Stomach smooth muscle (tissue), 2 donors: Measurements from ENCODE around the gene ZFYVE9.

Source experiments
- H3K27ac ChIP-seq: one replicate; pipeline ENCODE4 v1.7.0; 2013; ENCODE audit warnings: mild to moderate bottlenecking, low read length, inconsistent platforms
- H3K27me3 ChIP-seq, 2 donors: one replicate each; pipeline ENCODE4 v1.7.0; 2013; ENCODE audit warnings: low read length in 2 of 2; ENCODE audit not compliant: insufficient read depth in 2 of 2, control insufficient read depth in 1 of 2
- H3K36me3 ChIP-seq, 2 donors: one replicate each; pipeline ENCODE4 v1.7.0; 2013; ENCODE audit warnings: low read length in 2 of 2; ENCODE audit not compliant: control insufficient read depth in 2 of 2, insufficient read depth in 2 of 2
- H3K4me1 ChIP-seq: one replicate; pipeline ENCODE4 v1.7.0; 2013; ENCODE audit warnings: low read length; ENCODE audit not compliant: control insufficient read depth, insufficient read depth
- H3K4me3 ChIP-seq, 2 donors: one replicate each; pipeline ENCODE4 v1.7.0; 2013; ENCODE audit warnings: low read length in 2 of 2
- H3K9ac ChIP-seq, 2 donors: one replicate each; pipeline ENCODE4 v1.7.0; 2013; ENCODE audit warnings: low read length in 2 of 2, mild to moderate bottlenecking in 1 of 2
- H3K9me3 ChIP-seq, 2 donors: one replicate each; pipeline ENCODE4 v1.7.0; 2013; ENCODE audit warnings: low read length in 2 of 2; ENCODE audit not compliant: control insufficient read depth in 2 of 2
- donor health status: healthy.
- donor health status: Pancreatic carcinoma.

Gene ZFYVE9

GRCh38 chr1:52152572-52152971 is 10.7 kb downstream of the ZFYVE9 start:
- Histone ChIP-seq H3K27ac (no peak overlapping the region), H3K36me3 (no peaks in the 10 kb centered on the region), H3K27me3 (no peaks in the 10 kb centered on the region), H3K9ac (no peak overlapping the region), H3K4me1 (peaks cover 22% of the 10 kb centered on the region), H3K4me3 (no peak overlapping the region), H3K9me3 (no peaks in the 10 kb centered on the region)

DNA sequence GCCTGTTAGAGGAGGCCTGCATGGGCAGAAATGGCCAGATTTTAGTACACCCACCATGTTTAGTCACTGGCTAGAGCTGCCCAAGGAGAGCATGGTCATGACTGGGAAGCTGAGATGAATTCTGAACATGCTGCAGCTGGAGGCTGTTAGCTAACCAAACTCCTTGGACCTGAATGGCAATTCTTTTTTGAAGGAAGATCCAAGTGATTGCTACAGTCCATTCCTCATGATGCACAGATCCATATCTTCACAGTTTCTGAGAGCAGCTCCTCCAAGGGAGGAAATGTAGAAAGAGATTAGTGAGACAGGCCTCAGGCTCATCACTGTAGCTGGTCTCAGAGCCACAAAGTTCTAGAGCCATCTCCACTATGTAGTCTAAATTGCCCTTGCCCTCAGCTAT is 11.1 kb downstream of the ZFYVE9 start:
- no peaks in the 10 kb centered on the region for H3K36me3 ChIP-seq
- H3K4me1 ChIP-seq: peaks cover 23% of the 10 kb centered on the region
- no peak overlapping the region for H3K27ac ChIP-seq

GRCh38 chr1:52153898-52154297 is 12.0 kb downstream of the ZFYVE9 start:
- no peaks in the 10 kb centered on the region for H3K9me3 ChIP-seq
- H3K4me3 ChIP-seq: no peak overlapping the region
- H3K9ac ChIP-seq: no peak overlapping the region
- H3K4me1 ChIP-seq: peaks cover 26% of the 10 kb centered on the region
- no peaks in the 10 kb centered on the region for H3K27me3 ChIP-seq
- H3K27ac ChIP-seq: no peak overlapping the region
- no peaks in the 10 kb centered on the region for H3K36me3 ChIP-seq

More for the DNA sequence above, 11.1 kb downstream of the ZFYVE9 start:
- no peaks in the 10 kb centered on the region for H3K27me3 ChIP-seq
- H3K4me3 ChIP-seq: no peak overlapping the region
- no peaks in the 10 kb centered on the region for H3K9me3 ChIP-seq
- no peak overlapping the region for H3K9ac ChIP-seq

DNA sequence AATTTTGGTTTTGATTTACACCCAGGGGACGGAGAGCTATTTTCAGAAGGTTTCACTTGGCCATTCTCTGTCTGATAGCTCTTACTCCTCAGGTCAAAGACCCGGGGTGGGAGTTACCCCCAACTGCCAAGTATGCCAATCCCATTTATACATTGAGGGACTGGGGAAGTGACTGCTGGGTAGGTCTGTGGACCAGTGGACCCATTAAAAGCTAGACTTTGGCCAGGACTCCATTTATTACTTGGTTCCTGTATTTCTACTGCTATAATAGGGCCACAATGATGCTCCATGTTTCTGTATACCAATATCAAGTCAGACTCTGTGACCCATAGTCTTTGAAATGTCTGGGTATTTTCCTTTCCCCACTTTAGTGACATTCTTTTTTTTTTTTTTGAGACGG is 14.6 kb downstream of the ZFYVE9 start:
- Histone ChIP-seq H3K9me3 (no peaks in the 10 kb centered on the region), H3K36me3 (no peaks in the 10 kb centered on the region), H3K9ac (no peak overlapping the region), H3K4me3 (no peak overlapping the region), H3K4me1 (peaks cover 19% of the 10 kb centered on the region), H3K27ac (no peak overlapping the region), H3K27me3 (no peaks in the 10 kb centered on the region)

DNA sequence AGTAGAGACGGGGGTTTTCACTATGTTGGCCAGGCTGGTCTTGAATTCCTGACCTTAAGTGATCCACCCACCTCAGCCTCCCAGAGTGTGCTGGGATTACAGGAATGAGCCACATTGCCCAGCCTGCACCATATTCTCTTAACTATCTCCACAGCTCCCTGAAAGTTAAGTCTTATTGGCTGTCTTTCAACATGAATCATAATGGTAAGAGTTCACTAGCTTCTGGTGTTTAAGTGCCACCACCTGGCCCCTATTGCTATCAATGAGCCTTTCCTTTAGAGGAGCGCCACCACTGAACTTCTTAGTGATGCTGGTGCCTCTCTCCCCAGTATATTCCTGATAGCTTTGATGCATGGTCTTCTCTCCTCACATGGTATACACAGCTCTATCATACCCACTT is 15.7 kb downstream of the ZFYVE9 start:
- Histone ChIP-seq H3K9ac (no peak overlapping the region), H3K27me3 (no peaks in the 10 kb centered on the region), H3K9me3 (no peaks in the 10 kb centered on the region), H3K4me3 (no peak overlapping the region), H3K36me3 (peaks cover 0 to under 1% of the 10 kb centered on the region in 2 donors), H3K27ac (no peak overlapping the region), H3K4me1 (peaks cover 18% of the 10 kb centered on the region)

- Histone ChIP-seq H3K4me1 (peaks cover 12% of the 10 kb centered on the region), H3K27me3 (no peaks in the 10 kb centered on the region), H3K36me3 (peaks cover 0 to 2% of the 10 kb centered on the region in 2 donors), H3K9ac (no peak overlapping the region), H3K4me3 (no peak overlapping the region), H3K9me3 (no peaks in the 10 kb centered on the region), H3K27ac (no peak overlapping the region)
Measured at GRCh38 chr1:52158218-52158617, 16.3 kb downstream of the ZFYVE9 start.

DNA sequence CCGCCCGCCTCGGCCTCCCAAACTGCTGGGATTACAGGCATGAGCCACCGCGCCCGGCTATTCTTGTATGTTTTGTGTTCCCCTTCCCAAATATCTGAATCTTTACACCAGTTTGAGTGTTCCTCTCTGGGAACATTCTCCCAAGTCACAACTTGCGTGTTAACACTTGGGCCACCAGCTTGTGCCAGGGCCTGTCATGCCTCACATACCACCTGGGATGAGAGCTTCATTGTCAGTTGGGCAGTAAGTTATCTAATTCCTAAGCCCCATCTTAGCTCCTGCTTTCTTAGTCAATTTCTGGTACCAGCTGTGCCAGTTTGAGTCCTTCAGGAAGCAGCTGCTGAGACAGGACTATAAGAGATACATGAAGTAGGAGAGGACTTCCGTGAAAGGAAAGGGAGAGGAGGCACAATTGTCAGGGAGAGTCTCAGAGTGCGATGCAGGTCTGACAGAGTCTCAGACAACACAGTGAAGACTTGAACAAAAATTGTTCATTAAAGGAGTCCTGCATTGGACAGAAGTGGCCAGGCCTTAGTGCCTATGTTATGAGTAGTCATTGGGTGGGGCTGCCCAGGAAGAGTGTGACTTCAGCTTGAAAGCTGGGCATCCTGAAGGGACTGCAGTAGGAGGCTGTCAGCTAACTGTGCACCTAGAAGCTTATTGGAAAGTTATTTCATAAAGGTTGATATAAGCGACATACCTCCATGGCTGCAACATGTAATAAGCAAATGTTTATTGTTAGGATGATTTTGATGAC is 17.3 kb downstream of the ZFYVE9 start:
- Histone ChIP-seq H3K9me3 (no peaks in the 10 kb centered on the region), H3K27ac (no peak overlapping the region), H3K4me3 (no peak overlapping the region), H3K9ac (no peak overlapping the region), H3K36me3 (peaks cover 0 to 2% of the 10 kb centered on the region in 2 donors), H3K4me1 (peaks cover 6% of the 10 kb centered on the region), H3K27me3 (no peaks in the 10 kb centered on the region)

DNA sequence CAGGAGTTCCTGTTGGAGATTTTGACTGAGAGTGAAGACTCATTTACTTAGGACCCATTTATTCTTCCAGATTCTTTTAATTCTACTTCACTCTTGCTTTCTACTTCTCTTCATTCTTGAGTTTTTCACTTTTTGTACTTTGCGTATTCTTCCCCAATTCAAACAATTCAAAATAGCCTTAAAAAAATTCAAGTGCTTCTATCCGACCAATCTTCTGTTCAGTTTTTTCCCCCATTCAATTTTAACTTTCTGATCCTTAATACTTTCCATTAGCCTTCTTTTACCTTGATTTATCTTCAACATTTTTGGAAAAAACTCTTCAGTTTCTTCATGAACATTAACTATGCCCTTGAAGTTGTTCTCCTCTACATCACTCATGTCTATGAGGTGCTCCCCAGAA is 21.1 kb downstream of the ZFYVE9 start:
- H3K4me1 ChIP-seq: peaks cover 3% of the 10 kb centered on the region
- no peaks in the 10 kb centered on the region for H3K27me3 ChIP-seq
- no peak overlapping the region for H3K4me3 ChIP-seq
- H3K9ac ChIP-seq: no peak overlapping the region
- H3K27ac ChIP-seq: no peak overlapping the region
- peaks cover 0 to 2% of the 10 kb centered on the region in 2 donors for H3K36me3 ChIP-seq
- H3K9me3 ChIP-seq: no peaks in the 10 kb centered on the region

DNA sequence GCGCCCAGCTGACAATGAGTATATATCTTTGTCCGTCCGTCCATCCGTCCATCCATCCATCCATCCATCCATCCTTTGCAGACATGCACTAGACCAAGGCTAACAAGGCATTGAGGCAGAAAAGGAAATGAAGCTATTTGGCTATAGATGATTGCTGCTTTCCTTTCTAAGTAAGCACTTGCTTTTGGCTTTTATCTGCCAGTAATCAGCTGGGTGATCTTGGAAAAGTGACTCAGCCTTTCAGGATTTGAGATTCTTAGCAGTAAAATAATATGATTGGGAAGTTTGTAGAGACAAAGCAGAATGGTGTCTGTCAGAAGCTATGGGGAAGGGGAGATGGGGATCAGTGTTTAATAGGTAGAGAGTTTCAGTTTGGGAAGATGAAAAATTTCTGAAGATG is 22.7 kb downstream of the ZFYVE9 start:
- Histone ChIP-seq H3K9ac (no peak overlapping the region), H3K9me3 (no peaks in the 10 kb centered on the region), H3K4me1 (no peaks in the 10 kb centered on the region), H3K27me3 (no peaks in the 10 kb centered on the region), H3K36me3 (peaks cover 0 to 2% of the 10 kb centered on the region in 2 donors), H3K27ac (no peak overlapping the region), H3K4me3 (no peak overlapping the region)

DNA sequence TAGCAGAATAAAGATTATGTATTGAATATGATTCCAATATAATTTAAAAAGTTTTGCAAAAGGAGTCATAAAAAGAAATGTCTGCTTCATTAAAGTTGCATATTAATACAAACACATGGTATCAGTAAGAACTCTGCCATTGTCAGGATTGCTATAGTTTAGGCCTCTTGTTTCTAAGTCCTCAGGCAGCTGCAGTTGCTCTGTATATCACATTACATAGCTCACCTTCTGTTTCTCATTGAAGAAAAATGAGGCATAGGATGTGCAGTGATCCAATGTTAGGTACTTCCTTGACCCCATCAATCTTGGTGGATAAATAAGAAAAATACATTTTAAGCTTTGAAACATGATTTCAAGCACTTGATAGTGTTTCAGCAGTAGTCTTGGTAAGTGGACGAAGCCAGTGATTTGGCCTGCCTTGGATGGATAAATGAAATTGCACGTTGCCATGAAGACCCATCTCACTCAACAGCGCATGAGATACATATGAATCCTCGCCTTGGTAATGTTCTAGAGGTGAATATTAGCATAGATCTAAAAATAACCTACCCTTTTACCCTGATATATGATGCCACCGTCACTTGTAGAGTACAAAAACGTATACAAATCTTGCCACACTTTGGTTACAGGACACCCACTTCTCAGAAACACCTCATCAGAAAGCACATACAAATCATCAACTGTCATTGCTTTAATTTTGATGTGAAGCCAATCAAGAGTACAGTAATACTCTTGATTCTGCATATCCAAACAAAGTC is 25.3 kb downstream of the ZFYVE9 start:
- H3K9me3 ChIP-seq: no peaks in the 10 kb centered on the region
- no peak overlapping the region for H3K4me3 ChIP-seq
- no peak overlapping the region for H3K9ac ChIP-seq
- H3K36me3 ChIP-seq: peaks cover 0 to 2% of the 10 kb centered on the region in 2 donors
- H3K4me1 ChIP-seq: no peaks in the 10 kb centered on the region
- no peak overlapping the region for H3K27ac ChIP-seq
- no peaks in the 10 kb centered on the region for H3K27me3 ChIP-seq
